H1 (cell line): Measurements from ENCODE around the gene RCSD1. TPM values are rescaled to one million over a fixed set of nuclear protein-coding genes. Genes with fewer than 3 reads are reported as not detected.

Experiments
- CBX8 ChIP-seq: fragments of 300-800, 300-1000 bp; sonication (generic); IDR thresholded peaks from 2 replicates; pipeline ENCODE4 v1.7.1; 2016; ENCODE audit warnings: low read depth, low read length, borderline replicate concordance
- CHD7 ChIP-seq: fragments of 300-600 bp; sonication (generic); IDR thresholded peaks from 2 replicates; pipeline ENCODE4 v1.7.1; 2012; ENCODE audit warnings: low read length, moderate library complexity, mild to moderate bottlenecking, inconsistent platforms; ENCODE audit not compliant: insufficient replicate concordance
- SRF ChIP-seq: IDR thresholded peaks from 2 replicates; pipeline ENCODE4 v1.6.1; 2011; ENCODE audit warnings: mild to moderate bottlenecking, low read depth, low read length, moderate library complexity
- SUZ12 ChIP-seq: fragments of 200-600 bp; sonication (generic); IDR thresholded peaks from 2 replicates; pipeline ENCODE4 v1.6.1; 2012; ENCODE audit warnings: mild to moderate bottlenecking, inconsistent platforms, low read length, moderate library complexity, mixed read lengths
- TEAD4 ChIP-seq: IDR thresholded peaks from 2 replicates; pipeline ENCODE4 v1.6.1; 2012; ENCODE audit warnings: low read depth, low read length, inconsistent platforms, mixed read lengths
- polyA plus RNA-seq, 7 experiments: library from polyadenylated mRNA; depleted of rRNA in 3 of 7; stranded (reverse) in 5 of 7; unstranded in 2 of 7; fragments of >200 nt in 5 of 7; fragments of 200-250 nt in 2 of 7; gene quantifications; 1 replicate in 5 of 7; 2 replicates in 1 of 7; 4 replicates in 1 of 7; pipeline versions ENCODE4 v1.2.1 to v1.2.3, GENCODE V29; 2011 to 2013; ENCODE audit warnings: missing spikeins in 2 of 7, mixed read lengths in 2 of 7
- total RNA-seq: library from RNA; stranded (reverse); fragmentation: NEBNext Ultra II Directional; extraction: Animal tissue kit (Norgen Biotek cat#: 25700); gene quantifications from 2 replicates; pipeline ENCODE4 v1.2.1, GENCODE V29; 2021

RCSD1 gene
- total and polyA plus RNA-seq, 2 of the 8 experiments (the other 6 are each of a cell fraction or from before 2014, with no cell fraction given): 0.47 to 0.69 TPM

GRCh38 chr1:167689567-167689920, 59.5 kb downstream of the RCSD1 start (continued):
- TF ChIP-seq SUZ12 (no peak), CBX8 (no peak), TEAD4 (no peak), SRF (no peak), CHD7 (no peak)
